ENCODE data around the gene ZFAND6. TPM values are rescaled to one million over a fixed set of nuclear protein-coding genes. Genes with fewer than 3 reads are reported as not detected.

ZFAND6 gene
- total RNA-seq, 1 donor from 2014 or later: 59.2 TPM

DNA sequence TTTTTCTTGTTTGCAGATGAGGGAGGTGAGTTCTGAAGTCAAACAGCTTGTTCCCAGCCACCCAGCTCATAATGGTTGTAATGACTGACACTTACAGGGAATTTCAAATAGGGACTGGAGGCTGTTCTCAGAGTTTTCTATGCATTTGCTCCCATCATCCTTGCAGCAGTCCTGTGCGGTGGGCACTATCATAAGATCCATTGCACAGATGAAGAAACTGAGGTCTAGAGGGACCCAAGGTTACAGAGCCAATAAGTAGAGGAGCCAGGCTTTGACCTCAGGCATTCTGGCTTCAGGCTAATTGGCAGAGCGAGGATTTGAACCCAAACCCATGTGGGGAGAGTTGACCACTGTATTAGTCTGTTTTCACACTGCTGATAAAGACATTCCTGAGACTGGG lies 125.7 kb downstream of the ZFAND6 start:
- intact Hi-C loops (cut with micrococcal nuclease): no loop called here

DNA sequence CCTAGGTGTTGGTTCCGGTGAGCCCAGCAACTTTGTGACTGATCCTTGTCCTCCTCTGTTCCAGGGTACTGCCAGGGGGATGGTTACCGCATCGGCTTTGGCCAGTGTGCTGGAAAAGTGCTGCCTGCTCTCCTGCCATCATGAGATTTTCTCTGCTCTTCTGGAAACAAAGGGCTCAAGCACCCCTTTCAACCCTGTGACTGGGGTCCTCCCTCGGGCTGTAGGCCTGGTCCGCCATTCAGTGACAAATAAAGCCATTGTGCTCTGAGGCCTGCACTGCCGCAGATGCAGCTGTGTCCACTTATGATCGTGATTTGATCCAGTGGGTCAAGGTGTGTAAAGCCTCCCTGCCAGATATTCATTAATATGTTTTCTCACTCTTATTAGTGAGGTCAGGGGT lies 126.6 kb downstream of the ZFAND6 start:
- intact Hi-C loops (cut with micrococcal nuclease): no loop called here

GRCh38 chr15:80186597-80186996 lies 127.1 kb downstream of the ZFAND6 start:
- intact Hi-C loops (cut with micrococcal nuclease): no loop called here

Other genes with a start within 250 kb of the ZFAND6 start
- gene MTHFS, start 162.7 kb upstream of the ZFAND6 start, total RNA-seq: 30.5 and 34.1 TPM in 2 replicates
- 31.0 and 32.8 TPM in 2 replicates for gene BCL2A1, start 88.5 kb upstream of the ZFAND6 start, total RNA-seq
- gene FAH, start 93.3 kb downstream of the ZFAND6 start, total RNA-seq: 56.4 and 58.2 TPM in 2 replicates
- not detected in 2 replicates for gene CTXND1, start 192.5 kb downstream of the ZFAND6 start, total RNA-seq

Measured in T-helper 1 cell treated with Interleukin-12 subunit alpha and Interleukin-12 subunit beta and Interleukin-4 antibody, amounts not matched to agents 30 ng/mL and 1 ng/mL, for 36 hours (primary cell).